GM23338 (cell line): ENCODE results near the gene PIEZO2.

Experiments
- EZH2 ChIP-seq: fragments of 200-600 bp; sonication (generic); IDR thresholded peaks from one replicate; pipeline ENCODE4 v1.8.0; 2017; ENCODE audit warnings: antibody characterized with exemption, mild to moderate bottlenecking, low read depth; ENCODE audit not compliant: unreplicated experiment
- TF ChIP-seq, protein P1 (sequence below), 2 experiments: fragments of 200-600 bp in 1 of 2; sonication (generic) in 1 of 2; conservative IDR thresholded peaks; 2 replicates each; pipeline versions ENCODE4 v1.5.1 to v1.6.1; 2016 to 2017; ENCODE audit warnings: antibody characterized with exemption in 2 of 2, low read depth in 2 of 2, mild to moderate bottlenecking in 2 of 2, moderate library complexity in 1 of 2

DNA sequence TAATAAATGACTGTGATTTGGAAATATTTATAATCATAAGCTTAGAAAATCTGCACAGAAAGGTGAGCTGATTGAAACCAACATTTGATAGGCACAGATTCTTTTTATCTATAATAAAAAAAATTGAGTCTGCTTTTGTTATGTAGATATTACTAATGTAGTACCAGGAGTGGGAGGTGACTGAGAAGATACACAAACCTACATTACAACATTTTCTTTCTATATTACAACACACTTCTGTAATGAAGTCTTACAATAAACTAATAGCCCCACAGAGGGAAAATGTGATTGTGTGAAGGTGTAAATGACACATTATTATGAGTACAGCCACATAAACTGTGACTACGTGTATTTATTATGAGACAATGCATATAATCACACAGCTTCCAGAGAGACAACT lies 241.6 kb downstream of the PIEZO2 start:
- no peak for TF ChIP-seq EZH2
- TF ChIP-seq, protein P1, sequence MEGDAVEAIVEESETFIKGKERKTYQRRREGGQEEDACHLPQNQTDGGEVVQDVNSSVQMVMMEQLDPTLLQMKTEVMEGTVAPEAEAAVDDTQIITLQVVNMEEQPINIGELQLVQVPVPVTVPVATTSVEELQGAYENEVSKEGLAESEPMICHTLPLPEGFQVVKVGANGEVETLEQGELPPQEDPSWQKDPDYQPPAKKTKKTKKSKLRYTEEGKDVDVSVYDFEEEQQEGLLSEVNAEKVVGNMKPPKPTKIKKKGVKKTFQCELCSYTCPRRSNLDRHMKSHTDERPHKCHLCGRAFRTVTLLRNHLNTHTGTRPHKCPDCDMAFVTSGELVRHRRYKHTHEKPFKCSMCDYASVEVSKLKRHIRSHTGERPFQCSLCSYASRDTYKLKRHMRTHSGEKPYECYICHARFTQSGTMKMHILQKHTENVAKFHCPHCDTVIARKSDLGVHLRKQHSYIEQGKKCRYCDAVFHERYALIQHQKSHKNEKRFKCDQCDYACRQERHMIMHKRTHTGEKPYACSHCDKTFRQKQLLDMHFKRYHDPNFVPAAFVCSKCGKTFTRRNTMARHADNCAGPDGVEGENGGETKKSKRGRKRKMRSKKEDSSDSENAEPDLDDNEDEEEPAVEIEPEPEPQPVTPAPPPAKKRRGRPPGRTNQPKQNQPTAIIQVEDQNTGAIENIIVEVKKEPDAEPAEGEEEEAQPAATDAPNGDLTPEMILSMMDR (conservative IDR thresholded peaks at IDR 0.05; ENCODE audit: low read depth in 2 of 2): no peak
